Measurements from ENCODE around the gene KRT35.

The KRT35 gene

GRCh38 chr17:41518031-41518430 lies 37.1 kb upstream of the KRT35 start:
- H3K27ac ChIP-seq (ENCODE audit: extremely low read depth, low read depth, low read length) = no peak overlapping the region
- H3K9me3 ChIP-seq (ENCODE audit: control insufficient read depth, insufficient read depth, low read depth, low read length) = no peaks in the 10 kb centered on the region
- peaks cover 32% of the 10 kb centered on the region for H3K4me1 ChIP-seq (ENCODE audit: control insufficient read depth, insufficient read depth, low read length)
- TF ChIP-seq ZNF223 (tag by site-specific recombination; IDR thresholded peaks at IDR 0.05) = no peak
- TF ChIP-seq REPIN1 (tag by site-specific recombination; IDR thresholded peaks at IDR 0.05; ENCODE audit: low read depth) = no peak
- TF ChIP-seq ZNF132 (tag by site-specific recombination; IDR thresholded peaks at IDR 0.05; ENCODE audit: borderline replicate concordance) = no peak
- no peak for TF ChIP-seq ZEB2 (tag by site-specific recombination; IDR thresholded peaks at IDR 0.05)
- no peak for TF ChIP-seq ZNF398 (tag by site-specific recombination; IDR thresholded peaks at IDR 0.05)
- TF ChIP-seq KLF16 (tag by site-specific recombination; IDR thresholded peaks at IDR 0.05) = no peak
- TF ChIP-seq ZNF362 (tag by site-specific recombination; IDR thresholded peaks at IDR 0.05) = no peak
- TF ChIP-seq ZNF654 (tag by site-specific recombination; IDR thresholded peaks at IDR 0.05; ENCODE audit: low read depth) = no peak
- TF ChIP-seq ZNF2 (tag by site-specific recombination; IDR thresholded peaks at IDR 0.05) = no peak
- no peak for TF ChIP-seq ZNF473 (tag by site-specific recombination; IDR thresholded peaks at IDR 0.05)
- TF ChIP-seq ZNF776 (tag by site-specific recombination; IDR thresholded peaks at IDR 0.05; ENCODE audit: borderline replicate concordance) = no peak
- TF ChIP-seq ZNF580 (tag by site-specific recombination; IDR thresholded peaks at IDR 0.05) = no peak
- no peak for TF ChIP-seq ZNF146 (tag by site-specific recombination; IDR thresholded peaks at IDR 0.05)
- TF ChIP-seq ZSCAN30 (tag by site-specific recombination; IDR thresholded peaks at IDR 0.05) = no peak
- TF ChIP-seq TRIM28 (IDR thresholded peaks at IDR 0.05; ENCODE audit: borderline replicate concordance, low read length) = no peak
- no peak for TF ChIP-seq HOXA7 (CRISPR knock-in tag; IDR thresholded peaks at IDR 0.05; ENCODE audit: borderline replicate concordance)
- TF ChIP-seq, protein P1, sequence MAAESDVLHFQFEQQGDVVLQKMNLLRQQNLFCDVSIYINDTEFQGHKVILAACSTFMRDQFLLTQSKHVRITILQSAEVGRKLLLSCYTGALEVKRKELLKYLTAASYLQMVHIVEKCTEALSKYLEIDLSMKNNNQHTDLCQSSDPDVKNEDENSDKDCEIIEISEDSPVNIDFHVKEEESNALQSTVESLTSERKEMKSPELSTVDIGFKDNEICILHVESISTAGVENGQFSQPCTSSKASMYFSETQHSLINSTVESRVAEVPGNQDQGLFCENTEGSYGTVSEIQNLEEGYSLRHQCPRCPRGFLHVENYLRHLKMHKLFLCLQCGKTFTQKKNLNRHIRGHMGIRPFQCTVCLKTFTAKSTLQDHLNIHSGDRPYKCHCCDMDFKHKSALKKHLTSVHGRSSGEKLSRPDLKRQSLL (tag by site-specific recombination; IDR thresholded peaks at IDR 0.05) = no peak
- TF ChIP-seq ZNF302 (tag by site-specific recombination; IDR thresholded peaks at IDR 0.05; ENCODE audit: low read depth) = no peak
- no peak for TF ChIP-seq ZBTB10 (tag by site-specific recombination; IDR thresholded peaks at IDR 0.05)
- POLR2A ChIA-PET = interaction anchor here (0.7 to 1.1 kb wide), 2 partner anchors 10 to 17 kb away, joined by 3 read pairs; partner anchors contain the start of gene KRT19
- H3K36me3 ChIP-seq (ENCODE audit: control insufficient read depth in 2 of 2, insufficient read depth in 1 of 2, low read length in 2 of 2) = no peaks in the 10 kb centered on the region; a peak in 1 of 3 replicates
- CTCF ChIA-PET = interaction anchor here (1.0 to 1.9 kb wide), 3 partner anchors 12 to 148 kb away, joined by 3 to 14 read pairs (median 3); no protein-coding TSS in a partner anchor
- no peak overlapping the region for H3K4me3 ChIP-seq (ENCODE audit: low read depth, low read length)
